GM12874 (cell line): ENCODE results near the gene DNAAF3.
A peak's percentile ranks its signal among the peaks of the same experiment; 100 is the strongest.

Experiments
- CTCF ChIP-seq: IDR thresholded peaks from 2 replicates; pipeline ENCODE4 v1.5.1; 2011; ENCODE audit warnings: low read depth, mild to moderate bottlenecking, control low read depth, low read length, moderate library complexity; ENCODE audit not compliant: insufficient read depth

Gene DNAAF3

GRCh38 chr19:55161571-55162322, 4.7 kb downstream of the DNAAF3 start:
- no peak for TF ChIP-seq CTCF

- TF ChIP-seq CTCF = no peak
Observed at GRCh38 chr19:55160986-55161365, 5.4 kb downstream of the DNAAF3 start.

- TF ChIP-seq CTCF = peak; percentile 96
Observed at GRCh38 chr19:55160128-55160985, 6.1 kb downstream of the DNAAF3 start.

- TF ChIP-seq CTCF = no peak
Observed at GRCh38 chr19:55158848-55159749, 7.3 kb downstream of the DNAAF3 start.

- TF ChIP-seq CTCF = no peak
Observed at GRCh38 chr19:55158423-55158822, 8.0 kb downstream of the DNAAF3 start.

- no peak for TF ChIP-seq CTCF
Observed at GRCh38 chr19:55157064-55157908, 9.1 kb downstream of the DNAAF3 start, which contains the start of gene TNNI3. TNNI3 (minus strand) TSS chr19:55157732; CDS start chr19:55157589, 143 bp downstream.
